IMR-90 (cell line): ENCODE data around the gene RASAL1. TPM values are rescaled to one million over a fixed set of nuclear protein-coding genes. Genes with fewer than 3 reads are reported as not detected.

ENCODE experiments used
- ATAC-seq: fragments of 200-7000 bp; cut with Tn5 transposase; 2 replicates; pipeline ENCODE4 v1.9.1; 2020; ENCODE audit warnings: low read depth, mild to moderate bottlenecking, moderate library complexity
- BruUV-seq: library from RNA; stranded (reverse); fragments of 400-500 nt; replicated peaks from 2 replicates; lab custom pipeline; 2021; lab: Mats Ljungman, UMichigan
- CTCF ChIA-PET: fragments of 300-600 bp; formaldehyde crosslinking; extraction: SDS; loops from one replicate; lab custom pipeline; 2021; ENCODE audit warnings: antibody characterized with exemption; lab: Yijun Ruan, JAX
- POLR2A ChIA-PET: fragments of 300-600 bp; sonication (Branson Sonifier 250); formaldehyde crosslinking; loops from one replicate; lab custom pipeline; 2022; ENCODE audit warnings: antibody characterized with exemption; ENCODE audit not compliant: unreplicated experiment; lab: Charles Lee
- DNase-seq: peaks from one replicate; pipeline ENCODE4 v3.0.0; 2013
- H2AFZ ChIP-seq: replicated peaks from 2 replicates; pipeline ENCODE3; 2013; ENCODE audit warnings: low read length, mild to moderate bottlenecking; ENCODE audit not compliant: poor library complexity
- H2AK5ac ChIP-seq: 2 replicates; pipeline ENCODE4 v1.6.1; 2013; ENCODE audit warnings: low read depth, low read length, inconsistent platforms
- H2AK9ac ChIP-seq: replicated peaks from 2 replicates; pipeline ENCODE3; 2013; ENCODE audit warnings: mild to moderate bottlenecking, low read depth, low read length, moderate library complexity; ENCODE audit not compliant: poor library complexity
- H2BK120ac ChIP-seq: 2 replicates; pipeline ENCODE4 v1.6.1; 2013; ENCODE audit warnings: low read depth, low read length, inconsistent platforms
- H2BK15ac ChIP-seq: 3 replicates; pipeline ENCODE4 v1.6.1; 2013; ENCODE audit warnings: low read depth, low read length, inconsistent platforms
- H2BK20ac ChIP-seq: 2 replicates; pipeline ENCODE4 v1.6.1; 2013; ENCODE audit warnings: low read depth, mild to moderate bottlenecking, inconsistent platforms, low read length, moderate library complexity
- H2BK5ac ChIP-seq: 2 replicates; pipeline ENCODE4 v1.6.1; 2013; ENCODE audit warnings: mild to moderate bottlenecking, low read depth, low read length, inconsistent platforms; ENCODE audit not compliant: poor library complexity, severe bottlenecking
- H3K14ac ChIP-seq: replicated peaks from 2 replicates; pipeline ENCODE4 v1.6.1; 2013; ENCODE audit warnings: low read depth, low read length, inconsistent platforms
- H3K18ac ChIP-seq: 2 replicates; pipeline ENCODE4 v1.6.1; 2013; ENCODE audit warnings: low read depth, low read length, control low read depth
- H3K23ac ChIP-seq: 2 replicates; pipeline ENCODE4 v1.6.1; 2013; ENCODE audit warnings: low read depth, low read length, inconsistent platforms
- H3K27ac ChIP-seq: 2 replicates; pipeline ENCODE4 v1.5.1; 2013; ENCODE audit warnings: mild to moderate bottlenecking, control low read depth, low read length; ENCODE audit not compliant: insufficient read depth
- H3K27me3 ChIP-seq: 2 replicates; pipeline ENCODE4 v1.6.1; 2013; ENCODE audit warnings: low read length; ENCODE audit not compliant: control insufficient read depth, insufficient read depth
- H3K36me3 ChIP-seq: 2 replicates; pipeline ENCODE4 v1.6.1; 2013; ENCODE audit warnings: low read length, mixed read lengths; ENCODE audit not compliant: control insufficient read depth, insufficient read depth
- H3K4ac ChIP-seq: 2 replicates; pipeline ENCODE4 v1.6.1; 2013; ENCODE audit warnings: low read depth, low read length, inconsistent platforms
- H3K4me1 ChIP-seq: 2 replicates; pipeline ENCODE4 v1.6.1; 2013; ENCODE audit warnings: low read length, mixed read lengths; ENCODE audit not compliant: control insufficient read depth, insufficient read depth
- H3K4me2 ChIP-seq: 2 replicates; pipeline ENCODE4 v1.6.1; 2013; ENCODE audit warnings: low read depth, mild to moderate bottlenecking, control low read depth, low read length, moderate library complexity
- H3K4me3 ChIP-seq: 2 replicates; pipeline ENCODE4 v1.5.1; 2013; ENCODE audit warnings: low read depth, mild to moderate bottlenecking, control low read depth, low read length, moderate library complexity; ENCODE audit not compliant: insufficient read depth
- H3K56ac ChIP-seq: 2 replicates; pipeline ENCODE4 v1.6.1; 2013; ENCODE audit warnings: low read length, inconsistent platforms; ENCODE audit not compliant: insufficient read depth; ENCODE audit errors: extremely low read depth
- H3K79me1 ChIP-seq, 2 experiments: 2 replicates each; pipeline ENCODE4 v1.6.1; 2013; ENCODE audit warnings: low read length in 2 of 2, inconsistent platforms in 1 of 2, low read depth in 1 of 2
- H3K9ac ChIP-seq: 2 replicates; pipeline ENCODE4 v1.6.1; 2013; ENCODE audit warnings: low read depth, low read length, control low read depth
- H3K9me1 ChIP-seq: 2 replicates; pipeline ENCODE4 v1.6.1; 2013; ENCODE audit warnings: low read length, inconsistent platforms; ENCODE audit not compliant: insufficient read depth
- H3K9me3 ChIP-seq: 2 replicates; pipeline ENCODE4 v1.6.1; 2013; ENCODE audit warnings: low read length; ENCODE audit not compliant: control insufficient read depth, insufficient read depth
- H4K20me1 ChIP-seq: 2 replicates; pipeline ENCODE4 v1.6.1; 2013; ENCODE audit warnings: low read length, inconsistent platforms; ENCODE audit not compliant: insufficient read depth
- H4K5ac ChIP-seq: 2 replicates; pipeline ENCODE4 v1.6.1; 2013; ENCODE audit warnings: mild to moderate bottlenecking, low read depth, low read length, control low read depth
- H4K8ac ChIP-seq, 2 experiments: 2 replicates each; pipeline ENCODE4 v1.6.1; 2013; ENCODE audit warnings: low read depth in 2 of 2, low read length in 2 of 2, control low read depth in 1 of 2, inconsistent platforms in 1 of 2
- H4K91ac ChIP-seq: 2 replicates; pipeline ENCODE4 v1.6.1; 2013; ENCODE audit warnings: low read depth, low read length, inconsistent platforms; ENCODE audit not compliant: insufficient read depth
- BHLHE40 ChIP-seq: fragments of 150-350 bp; IDR thresholded peaks from 2 replicates; pipeline ENCODE4 v1.6.1; 2016; ENCODE audit warnings: mild to moderate bottlenecking, low read depth, low read length
- CEBPB ChIP-seq: IDR thresholded peaks from 2 replicates; pipeline ENCODE4 v1.6.1; 2012; ENCODE audit warnings: low read depth, low read length, improper control_type of control experiment
- CHD1 ChIP-seq: IDR thresholded peaks from 2 replicates; pipeline ENCODE4 v1.6.1; 2012; ENCODE audit warnings: low read depth, low read length, improper control_type of control experiment
- FOS ChIP-seq: fragments of 150-350 bp; IDR thresholded peaks from 2 replicates; pipeline ENCODE4 v1.6.1; 2016; ENCODE audit warnings: low read depth, low read length
- MAFK ChIP-seq: IDR thresholded peaks from 2 replicates; pipeline ENCODE4 v1.6.1; 2012; ENCODE audit warnings: low read depth, low read length, improper control_type of control experiment
- MAZ ChIP-seq: IDR thresholded peaks from 2 replicates; pipeline ENCODE4 v1.6.1; 2012; ENCODE audit warnings: low read depth, mild to moderate bottlenecking, low read length, improper control_type of control experiment, moderate library complexity, borderline replicate concordance
- MXI1 ChIP-seq: IDR thresholded peaks from 2 replicates; pipeline ENCODE4 v1.6.1; 2012; ENCODE audit warnings: low read depth, mild to moderate bottlenecking, low read length, moderate library complexity, borderline replicate concordance
- NFE2L2 ChIP-seq: fragments of 150-350 bp; IDR thresholded peaks from 2 replicates; pipeline ENCODE4 v1.6.1; 2016; ENCODE audit warnings: low read depth, mild to moderate bottlenecking, low read length
- POLR2A ChIP-seq: IDR thresholded peaks from 2 replicates; pipeline ENCODE4 v1.6.1; 2012; ENCODE audit warnings: mild to moderate bottlenecking, low read depth, low read length
- RAD21 ChIP-seq: IDR thresholded peaks from 2 replicates; pipeline ENCODE4 v1.6.1; 2012; ENCODE audit warnings: low read length, improper control_type of control experiment
- RCOR1 ChIP-seq: IDR thresholded peaks from 2 replicates; pipeline ENCODE4 v1.6.1; 2012; ENCODE audit warnings: mild to moderate bottlenecking, low read length, improper control_type of control experiment; ENCODE audit not compliant: insufficient replicate concordance
- RFX5 ChIP-seq: IDR thresholded peaks from 2 replicates; pipeline ENCODE4 v1.8.0; 2012; ENCODE audit warnings: low read depth, mild to moderate bottlenecking, low read length, moderate library complexity
- SMC3 ChIP-seq: fragments of 150-350 bp; IDR thresholded peaks from 2 replicates; pipeline ENCODE4 v1.6.1; 2016; ENCODE audit warnings: low read depth, mild to moderate bottlenecking, antibody characterized with exemption, low read length, moderate library complexity
- WGBS, 2 experiments: methylation state at CpG; one replicate each; pipeline versions ENCODE4 v1.1.5 to v1.1.7; 2013; ENCODE audit warnings: missing lambda C conversion rate in 2 of 2; ENCODE audit not compliant: insufficient read length in 1 of 2; ENCODE audit errors: extremely low coverage in 2 of 2; 5-methylcytosine and 5-hydroxymethylcytosine counted together
- dilution Hi-C: fragments of 300-500 bp; cut with HindIII; formaldehyde crosslinking; loops from one replicate; pipeline ENCODE4 v1.14.3; 2018; ENCODE audit warnings: low sequenced_read_pairs; ENCODE audit not compliant: unreplicated experiment
- in situ Hi-C: fragments of 300-500 bp; cut with MboI; formaldehyde crosslinking; loops from 3 replicates; pipeline ENCODE4 v1.14.3; 2019; ENCODE audit warnings: low sequenced_read_pairs, inconsistent platforms, mixed read lengths
- intact Hi-C: fragments of 100-400 bp; cut with micrococcal nuclease; formaldehyde crosslinking; loops from 2 replicates; pipeline ENCODE4 v1.10.0; 2022
- polyA plus RNA-seq, 3 experiments: library from polyadenylated mRNA; depleted of rRNA; stranded (reverse); fragments of >200 nt; gene quantifications; 2 replicates each; pipeline ENCODE4 v1.2.3, GENCODE V29; 2012; ENCODE audit warnings: low replicate concordance in 1 of 3
- total RNA-seq: library from RNA; depleted of rRNA; stranded (reverse); fragments of >200 nt; gene quantifications from 2 replicates; pipeline ENCODE4 v1.2.3, GENCODE V29; 2012
- TF ChIP-seq, protein P1 (sequence below): fragments of 150-350 bp; IDR thresholded peaks from 2 replicates; pipeline ENCODE4 v1.6.1; 2017; ENCODE audit warnings: mild to moderate bottlenecking, antibody characterized with exemption, low read length, low read depth
- TF ChIP-seq, protein P2 (sequence below): fragments of 150-350 bp; IDR thresholded peaks from 2 replicates; pipeline ENCODE4 v1.6.1; 2016; ENCODE audit warnings: low read depth, mild to moderate bottlenecking, low read length, moderate library complexity, borderline replicate concordance
- TF ChIP-seq, protein P3 (sequence below): conservative IDR thresholded peaks from 2 replicates; pipeline ENCODE4 v1.5.1; 2012; ENCODE audit warnings: mild to moderate bottlenecking, low read depth, low read length, improper control_type of control experiment

The RASAL1 gene
- total and polyA plus RNA-seq, 2 of the 4 experiments (the other 2 are of a cell fraction), result not detected

DNA sequence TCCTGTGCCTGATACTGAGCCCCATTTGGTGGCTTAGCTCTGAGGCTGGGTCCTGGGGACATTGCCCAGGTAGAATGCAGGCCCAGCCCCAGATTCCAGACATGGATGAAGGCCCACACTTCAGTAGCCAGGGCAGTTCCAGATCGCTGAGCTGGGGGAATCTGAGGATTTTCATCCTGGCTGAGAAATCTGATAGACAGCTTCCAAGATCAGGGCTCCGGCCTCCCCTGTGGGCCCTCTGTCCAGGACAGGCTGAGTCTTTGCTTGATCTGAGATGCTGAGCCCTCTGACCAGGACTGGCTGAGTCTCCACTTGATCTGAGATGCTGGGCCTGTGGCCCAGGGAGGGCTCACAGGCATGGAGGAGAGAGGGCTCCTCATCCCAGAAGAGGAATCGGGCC is 3.3 kb upstream of the RASAL1 start:
- POLR2A ChIA-PET, result no interaction called here
- H3K23ac ChIP-seq, result no peak overlapping the region
- no peak overlapping the region for H4K91ac ChIP-seq
- H2BK120ac ChIP-seq, result no peak overlapping the region
- no peak overlapping the region for H2AK5ac ChIP-seq
- ATAC-seq, result no peak
- no peak overlapping the region for H2AFZ ChIP-seq
- CTCF ChIA-PET, result interaction anchor here (1.4 kb wide), 1 partner anchor 14 kb away, joined by 4 read pairs; no protein-coding TSS in a partner anchor
- no peaks in the 10 kb centered on the region for H3K79me1 ChIP-seq
- no peak overlapping the region for H3K18ac ChIP-seq
- TF ChIP-seq, protein P1, sequence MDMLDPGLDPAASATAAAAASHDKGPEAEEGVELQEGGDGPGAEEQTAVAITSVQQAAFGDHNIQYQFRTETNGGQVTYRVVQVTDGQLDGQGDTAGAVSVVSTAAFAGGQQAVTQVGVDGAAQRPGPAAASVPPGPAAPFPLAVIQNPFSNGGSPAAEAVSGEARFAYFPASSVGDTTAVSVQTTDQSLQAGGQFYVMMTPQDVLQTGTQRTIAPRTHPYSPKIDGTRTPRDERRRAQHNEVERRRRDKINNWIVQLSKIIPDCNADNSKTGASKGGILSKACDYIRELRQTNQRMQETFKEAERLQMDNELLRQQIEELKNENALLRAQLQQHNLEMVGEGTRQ, result no peak
- TF ChIP-seq POLR2A, result no peak
- TF ChIP-seq MAZ, result no peak
- TF ChIP-seq RAD21, result no peak
- TF ChIP-seq RFX5, result no peak
- no peak for TF ChIP-seq BHLHE40
- no peak for TF ChIP-seq MAFK
- no peak for TF ChIP-seq CEBPB
- TF ChIP-seq, protein P2, sequence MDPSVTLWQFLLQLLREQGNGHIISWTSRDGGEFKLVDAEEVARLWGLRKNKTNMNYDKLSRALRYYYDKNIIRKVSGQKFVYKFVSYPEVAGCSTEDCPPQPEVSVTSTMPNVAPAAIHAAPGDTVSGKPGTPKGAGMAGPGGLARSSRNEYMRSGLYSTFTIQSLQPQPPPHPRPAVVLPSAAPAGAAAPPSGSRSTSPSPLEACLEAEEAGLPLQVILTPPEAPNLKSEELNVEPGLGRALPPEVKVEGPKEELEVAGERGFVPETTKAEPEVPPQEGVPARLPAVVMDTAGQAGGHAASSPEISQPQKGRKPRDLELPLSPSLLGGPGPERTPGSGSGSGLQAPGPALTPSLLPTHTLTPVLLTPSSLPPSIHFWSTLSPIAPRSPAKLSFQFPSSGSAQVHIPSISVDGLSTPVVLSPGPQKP, result no peak
- no peak for TF ChIP-seq CHD1
- no peak for TF ChIP-seq MXI1
- TF ChIP-seq NFE2L2, result no peak
- TF ChIP-seq SMC3, result no peak
- TF ChIP-seq RCOR1, result no peak
- TF ChIP-seq FOS, result no peak
- TF ChIP-seq, protein P3, sequence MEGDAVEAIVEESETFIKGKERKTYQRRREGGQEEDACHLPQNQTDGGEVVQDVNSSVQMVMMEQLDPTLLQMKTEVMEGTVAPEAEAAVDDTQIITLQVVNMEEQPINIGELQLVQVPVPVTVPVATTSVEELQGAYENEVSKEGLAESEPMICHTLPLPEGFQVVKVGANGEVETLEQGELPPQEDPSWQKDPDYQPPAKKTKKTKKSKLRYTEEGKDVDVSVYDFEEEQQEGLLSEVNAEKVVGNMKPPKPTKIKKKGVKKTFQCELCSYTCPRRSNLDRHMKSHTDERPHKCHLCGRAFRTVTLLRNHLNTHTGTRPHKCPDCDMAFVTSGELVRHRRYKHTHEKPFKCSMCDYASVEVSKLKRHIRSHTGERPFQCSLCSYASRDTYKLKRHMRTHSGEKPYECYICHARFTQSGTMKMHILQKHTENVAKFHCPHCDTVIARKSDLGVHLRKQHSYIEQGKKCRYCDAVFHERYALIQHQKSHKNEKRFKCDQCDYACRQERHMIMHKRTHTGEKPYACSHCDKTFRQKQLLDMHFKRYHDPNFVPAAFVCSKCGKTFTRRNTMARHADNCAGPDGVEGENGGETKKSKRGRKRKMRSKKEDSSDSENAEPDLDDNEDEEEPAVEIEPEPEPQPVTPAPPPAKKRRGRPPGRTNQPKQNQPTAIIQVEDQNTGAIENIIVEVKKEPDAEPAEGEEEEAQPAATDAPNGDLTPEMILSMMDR, result no peak
- H3K14ac ChIP-seq, result no peak overlapping the region
- H3K9me3 ChIP-seq, result no peaks in the 10 kb centered on the region
- H3K4me3 ChIP-seq, result no peak overlapping the region
- H3K36me3 ChIP-seq, result no peaks in the 10 kb centered on the region
- in situ Hi-C loops, result no loop called here
- H4K5ac ChIP-seq, result no peak overlapping the region
- no peak overlapping the region for H2BK15ac ChIP-seq
- dilution Hi-C loops, result no loop called here
- whole genome bisulfite sequencing, 2 experiments, result no CpG with 5 or more reads among the region's 3 CpGs
- no peak overlapping the region for H3K4me2 ChIP-seq
- no peaks in the 10 kb centered on the region for H3K9me1 ChIP-seq
- H3K27me3 ChIP-seq, result peaks cover 7% of the 10 kb centered on the region
- no peaks in the 10 kb centered on the region for H4K20me1 ChIP-seq
- H3K27ac ChIP-seq, result no peak overlapping the region
- H3K56ac ChIP-seq, result no peak overlapping the region
- no peak overlapping the region for H3K4ac ChIP-seq
- H2AK9ac ChIP-seq, result no peak overlapping the region
- no peak overlapping the region for H2BK5ac ChIP-seq
- no peaks in the 10 kb centered on the region for H3K4me1 ChIP-seq
- intact Hi-C loops, result no loop called here
- no peak overlapping the region for H2BK20ac ChIP-seq
- DNase-seq, result no peak
- BruUV-seq, result no TSS peak
- no peak overlapping the region for H3K9ac ChIP-seq
- H4K8ac ChIP-seq, result no peak overlapping the region
